ENCODE measurements around the gene UTP15. TPM values are rescaled to one million over a fixed set of nuclear protein-coding genes. Genes with fewer than 3 reads are reported as not detected.

The UTP15 gene
- polyA plus RNA-seq, 3 donors = 2.8 to 8.6 (median 2.8) TPM

GRCh38 chr5:73606206-73606753 lies 40.7 kb downstream of the UTP15 start:
- no peak for DNase-seq
- H3K9me3 Mint-ChIP-seq = peaks cover 8 to 15% (median 11%) of the 10 kb centered on the region in 7 donors
- Histone ChIP-seq H3K4me3 (replicated peaks in 1 of 3; ENCODE audit: low read depth in 2 of 3, low read length in 3 of 3) (no peak overlapping the region), H3K36me3 (replicated peaks in 1 of 2; ENCODE audit: control insufficient read depth in 1 of 2, insufficient read depth in 2 of 2, low read length in 2 of 2) (no peaks in the 10 kb centered on the region), H4K20me1 (ENCODE audit: insufficient read depth, low read length) (no peaks in the 10 kb centered on the region), H3K27me3 (ENCODE audit: control insufficient read depth in 2 of 2, insufficient read depth in 2 of 2, low read length in 2 of 2) (no peaks in the 10 kb centered on the region), H3K4me2 (replicated peaks; ENCODE audit: extremely low read depth, low read length, poor library complexity, severe bottlenecking) (no peak overlapping the region), H3K9ac (ENCODE audit: insufficient read depth, low read length, poor library complexity, severe bottlenecking) (no peak overlapping the region), H2AFZ (ENCODE audit: insufficient read depth, low read depth, low read length, poor library complexity, severe bottlenecking) (no peak overlapping the region), H3K4me1 (ENCODE audit: control insufficient read depth in 1 of 2, insufficient read depth in 2 of 2, low read length in 2 of 2) (peaks cover 0 to 10% of the 10 kb centered on the region in 2 donors), H3K27ac (ENCODE audit: low read depth in 1 of 2, low read length in 2 of 2) (no peak overlapping the region), H3K79me2 (ENCODE audit: insufficient read depth, low read length) (no peaks in the 10 kb centered on the region), H3K9me3 (replicated peaks in 1 of 2; ENCODE audit: control insufficient read depth in 1 of 2, insufficient read depth in 1 of 2, low read length in 2 of 2) (peaks cover 1 to 8% of the 10 kb centered on the region in 2 donors)
- intact Hi-C loops (cut with micrococcal nuclease) = no loop called here
- WGBS (ENCODE audit: insufficient coverage) = no CpG with 5 or more reads among the region's 3 CpGs
- H3K36me3 Mint-ChIP-seq = no peaks in the 10 kb centered on the region
- peaks cover 13% of the 10 kb centered on the region for H3K4me1 Mint-ChIP-seq
- peak overlapping the region in 1 of 7 donors; percentile 2 for H3K27ac Mint-ChIP-seq
- TF ChIP-seq CTCF (IDR thresholded peaks at IDR 0.05) = no peak
- peaks cover 4 to 12% (median 6%) of the 10 kb centered on the region in 3 donors for H3K27me3 Mint-ChIP-seq (ENCODE audit: low read depth in 3 of 3)
- H3K4me3 Mint-ChIP-seq = no peak overlapping the region

GRCh38 chr5:73607228-73607627 lies 41.7 kb downstream of the UTP15 start:
- Histone ChIP-seq H3K9me3 (replicated peaks in 1 of 2; ENCODE audit: control insufficient read depth in 1 of 2, insufficient read depth in 1 of 2, low read length in 2 of 2) (peaks cover 0 to 4% of the 10 kb centered on the region in 2 donors), H3K27me3 (ENCODE audit: control insufficient read depth in 2 of 2, insufficient read depth in 2 of 2, low read length in 2 of 2) (no peaks in the 10 kb centered on the region), H3K9ac (ENCODE audit: insufficient read depth, low read length, poor library complexity, severe bottlenecking) (no peak overlapping the region), H4K20me1 (ENCODE audit: insufficient read depth, low read length) (no peaks in the 10 kb centered on the region), H3K4me1 (ENCODE audit: control insufficient read depth in 1 of 2, insufficient read depth in 2 of 2, low read length in 2 of 2) (peaks cover 0 to 10% of the 10 kb centered on the region in 2 donors), H3K4me2 (replicated peaks; ENCODE audit: extremely low read depth, low read length, poor library complexity, severe bottlenecking) (no peak overlapping the region), H2AFZ (ENCODE audit: insufficient read depth, low read depth, low read length, poor library complexity, severe bottlenecking) (no peak overlapping the region), H3K36me3 (replicated peaks in 1 of 2; ENCODE audit: control insufficient read depth in 1 of 2, insufficient read depth in 2 of 2, low read length in 2 of 2) (no peaks in the 10 kb centered on the region), H3K4me3 (replicated peaks in 1 of 3; ENCODE audit: low read depth in 2 of 3, low read length in 3 of 3) (no peak overlapping the region), H3K79me2 (ENCODE audit: insufficient read depth, low read length) (no peaks in the 10 kb centered on the region), H3K27ac (ENCODE audit: low read depth in 1 of 2, low read length in 2 of 2) (no peak overlapping the region)
- Mint-ChIP-seq H3K27me3 (ENCODE audit: low read depth in 3 of 3) (peaks cover 6 to 14% (median 6%) of the 10 kb centered on the region in 3 donors), H3K4me1 (peaks cover 13% of the 10 kb centered on the region), H3K4me3 (no peak overlapping the region), H3K36me3 (no peaks in the 10 kb centered on the region), H3K27ac (no peak overlapping the region), H3K9me3 (peaks cover 0 to 12% (median 7%) of the 10 kb centered on the region in 7 donors)
- intact Hi-C loops (cut with micrococcal nuclease) = no loop called here
- no peak for DNase-seq
- no peak for TF ChIP-seq CTCF (IDR thresholded peaks at IDR 0.05)

Measured in CD14-positive monocyte (primary cell).